ACC112 (cell line): ENCODE results near the gene ARMC3.

ENCODE experiments used
- H2AFZ ChIP-seq: fragments of 200-600 bp; sonication (generic); one replicate; pipeline ENCODE4 v1.6.0; 2017; ENCODE audit warnings: antibody characterized with exemption, low read length; ENCODE audit not compliant: unreplicated experiment
- H3K27ac ChIP-seq: fragments of 200-600 bp; sonication (generic); 2 replicates; pipeline ENCODE4 v1.5.1; 2014; ENCODE audit warnings: low read depth, mild to moderate bottlenecking, antibody characterized with exemption, low read length, moderate library complexity
- H3K27me3 ChIP-seq: fragments of 200-600 bp; sonication (generic); 2 replicates; pipeline ENCODE4 v1.6.1; 2014; ENCODE audit warnings: mild to moderate bottlenecking, antibody characterized with exemption, low read length, moderate library complexity, mixed read lengths; ENCODE audit not compliant: insufficient read depth
- H3K36me3 ChIP-seq: fragments of 200-600 bp; sonication (generic); 2 replicates; pipeline ENCODE4 v1.6.1; 2016; ENCODE audit warnings: mild to moderate bottlenecking, antibody characterized with exemption, low read length, moderate library complexity, mixed read lengths; ENCODE audit not compliant: insufficient read depth
- H3K4me1 ChIP-seq: fragments of 200-600 bp; sonication (generic); one replicate; pipeline ENCODE4 v1.6.1; 2016; ENCODE audit warnings: low read length, mixed read lengths; ENCODE audit not compliant: insufficient read depth, unreplicated experiment, control insufficient read depth
- H3K4me3 ChIP-seq: fragments of 200-600 bp; sonication (generic); 2 replicates; pipeline ENCODE4 v1.5.1; 2014; ENCODE audit warnings: mild to moderate bottlenecking, low read depth, low read length
- H3K79me2 ChIP-seq: fragments of 200-600 bp; sonication (generic); one replicate; pipeline ENCODE4 v1.6.0; 2016; ENCODE audit warnings: low read length; ENCODE audit not compliant: control insufficient read depth, unreplicated experiment, insufficient read depth

Gene ARMC3

GRCh38 chr10:23047201-23048050 lies 119.6 kb downstream of the ARMC3 start:
- H3K4me3 ChIP-seq: no peak overlapping the region
- no peaks in the 10 kb centered on the region for H3K79me2 ChIP-seq
- H2AFZ ChIP-seq: no peak overlapping the region
- H3K27me3 ChIP-seq: peaks cover 29% of the 10 kb centered on the region
- no peaks in the 10 kb centered on the region for H3K36me3 ChIP-seq
- no peak overlapping the region for H3K27ac ChIP-seq
- no peaks in the 10 kb centered on the region for H3K4me1 ChIP-seq

DNA sequence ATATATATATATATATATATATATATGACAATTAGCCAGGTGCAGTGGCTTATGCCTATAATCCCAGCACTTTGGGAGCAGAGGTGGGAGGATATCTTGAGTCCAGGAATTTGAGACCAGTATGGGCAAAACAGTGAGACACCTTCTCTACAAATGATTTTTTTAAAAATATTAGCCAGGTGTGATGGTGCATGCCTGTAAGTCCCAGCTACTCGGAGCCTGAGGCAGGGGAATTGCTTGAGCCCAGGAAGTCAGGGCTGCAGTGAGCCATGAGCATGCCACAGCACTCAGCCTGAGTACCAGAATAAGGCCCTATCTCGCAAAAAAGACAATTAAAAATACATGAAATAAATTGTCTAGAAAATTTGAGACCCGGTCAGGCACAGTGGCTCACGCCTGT lies 120.3 kb downstream of the ARMC3 start:
- H3K27ac ChIP-seq: no peak overlapping the region
- peaks cover 23% of the 10 kb centered on the region for H3K27me3 ChIP-seq
- no peaks in the 10 kb centered on the region for H3K4me1 ChIP-seq
- H3K4me3 ChIP-seq: no peak overlapping the region
- H3K36me3 ChIP-seq: no peaks in the 10 kb centered on the region
- H3K79me2 ChIP-seq: no peaks in the 10 kb centered on the region
- H2AFZ ChIP-seq: no peak overlapping the region

GRCh38 chr10:23051278-23051677 lies 123.4 kb downstream of the ARMC3 start:
- Histone ChIP-seq H3K27me3 (peaks cover 18% of the 10 kb centered on the region; the same call in 1 of the 2 replicates), H3K79me2 (no peaks in the 10 kb centered on the region), H3K36me3 (no peaks in the 10 kb centered on the region), H3K4me1 (no peaks in the 10 kb centered on the region), H2AFZ (no peak overlapping the region), H3K27ac (no peak overlapping the region), H3K4me3 (no peak overlapping the region)

DNA sequence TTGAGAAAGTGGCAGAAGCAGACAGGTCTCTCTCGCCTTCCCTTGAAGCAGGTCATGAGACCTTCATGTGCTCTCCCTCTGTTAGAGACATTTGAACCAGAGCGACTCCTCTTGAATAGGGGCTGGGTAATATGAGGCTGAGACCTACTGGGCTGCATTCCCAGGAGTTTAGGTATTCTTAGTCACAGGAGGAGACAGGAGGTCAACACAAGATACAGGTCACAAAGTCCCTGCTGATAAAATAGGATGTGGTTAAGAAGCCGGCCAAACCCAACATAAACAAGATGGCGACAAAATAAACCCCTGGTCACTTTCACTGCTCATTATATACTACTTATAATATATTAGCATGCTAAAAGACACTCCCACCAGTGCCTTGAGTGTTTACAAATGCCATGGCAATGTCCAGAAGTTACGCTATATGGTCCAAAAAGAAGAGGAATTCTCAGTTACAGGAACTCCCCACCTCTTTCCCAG lies 124.0 kb downstream of the ARMC3 start:
- H3K36me3 ChIP-seq: no peaks in the 10 kb centered on the region
- no peak overlapping the region for H3K4me3 ChIP-seq
- no peak overlapping the region for H2AFZ ChIP-seq
- no peaks in the 10 kb centered on the region for H3K4me1 ChIP-seq
- no peaks in the 10 kb centered on the region for H3K79me2 ChIP-seq
- no peak overlapping the region for H3K27ac ChIP-seq
- H3K27me3 ChIP-seq: peaks cover 19% of the 10 kb centered on the region; the same call in 1 of the 2 replicates

- H2AFZ ChIP-seq: no peak overlapping the region
- peaks cover 26% of the 10 kb centered on the region for H3K27me3 ChIP-seq
- H3K4me3 ChIP-seq: no peak overlapping the region
- no peak overlapping the region for H3K27ac ChIP-seq
- no peaks in the 10 kb centered on the region for H3K79me2 ChIP-seq
- H3K4me1 ChIP-seq: no peaks in the 10 kb centered on the region
- H3K36me3 ChIP-seq: no peaks in the 10 kb centered on the region
Observed at GRCh38 chr10:23053036-23053435, 125.2 kb downstream of the ARMC3 start.

GRCh38 chr10:23055424-23056185 lies 127.8 kb downstream of the ARMC3 start:
- peaks cover 42% of the 10 kb centered on the region for H3K27me3 ChIP-seq
- H3K4me3 ChIP-seq: no peak overlapping the region
- no peaks in the 10 kb centered on the region for H3K4me1 ChIP-seq
- no peak overlapping the region for H3K27ac ChIP-seq
- no peak overlapping the region for H2AFZ ChIP-seq
- H3K36me3 ChIP-seq: no peaks in the 10 kb centered on the region
- no peaks in the 10 kb centered on the region for H3K79me2 ChIP-seq

DNA sequence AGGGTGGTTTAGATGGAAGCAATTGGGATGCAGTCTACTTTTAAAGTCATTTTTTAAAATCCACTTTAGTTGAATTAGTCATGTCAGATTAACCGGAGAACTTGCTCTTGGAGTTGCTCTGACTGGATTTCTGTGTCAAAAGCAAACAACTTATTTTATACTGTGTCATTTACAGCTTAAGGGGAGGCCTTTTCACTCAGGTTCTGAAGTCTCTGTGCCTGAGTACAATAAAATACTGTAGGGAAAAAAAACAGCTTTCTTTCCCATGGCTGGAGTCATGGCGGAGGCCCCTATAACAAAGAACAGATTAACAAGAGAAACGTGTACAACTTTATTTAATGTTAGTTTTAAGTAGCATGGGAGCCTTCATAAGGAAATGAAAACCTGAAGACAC lies 128.3 kb downstream of the ARMC3 start:
- H2AFZ ChIP-seq: no peak overlapping the region

GRCh38 chr10:23058366-23058765 lies 130.5 kb downstream of the ARMC3 start:
- H2AFZ ChIP-seq: no peak overlapping the region
- H3K4me1 ChIP-seq: no peaks in the 10 kb centered on the region
- peaks cover 48% of the 10 kb centered on the region for H3K27me3 ChIP-seq
- no peak overlapping the region for H3K4me3 ChIP-seq
- H3K27ac ChIP-seq: no peak overlapping the region
- H3K79me2 ChIP-seq: no peaks in the 10 kb centered on the region
- no peaks in the 10 kb centered on the region for H3K36me3 ChIP-seq

More for the DNA sequence above, 128.3 kb downstream of the ARMC3 start:
- H3K36me3 ChIP-seq: no peaks in the 10 kb centered on the region
- no peaks in the 10 kb centered on the region for H3K79me2 ChIP-seq
- H3K4me1 ChIP-seq: no peaks in the 10 kb centered on the region
- no peak overlapping the region for H3K27ac ChIP-seq
- H3K4me3 ChIP-seq: no peak overlapping the region
- peaks cover 47% of the 10 kb centered on the region for H3K27me3 ChIP-seq

DNA sequence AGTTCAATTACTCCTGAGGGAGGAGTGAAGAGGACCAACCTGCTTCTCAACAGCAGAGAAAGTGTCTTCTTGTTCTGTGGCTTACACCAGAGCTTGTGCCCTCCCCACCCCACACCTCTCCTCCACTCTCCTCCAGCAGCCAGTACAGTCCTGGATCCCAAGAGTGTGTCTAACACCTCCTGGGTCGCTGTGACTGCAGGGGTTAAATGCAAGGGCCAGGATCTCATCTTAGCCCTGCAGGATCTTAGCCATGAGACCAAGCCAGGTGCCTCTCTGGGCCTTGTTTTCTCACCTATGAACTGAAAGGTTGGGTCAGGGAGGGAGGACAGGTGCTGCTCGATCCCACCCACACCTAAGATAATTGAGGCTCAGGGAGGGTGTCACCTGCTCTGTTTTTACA lies 133.1 kb downstream of the ARMC3 start:
- peaks cover 3% of the 10 kb centered on the region for H3K4me1 ChIP-seq
- no peaks in the 10 kb centered on the region for H3K79me2 ChIP-seq
- H3K4me3 ChIP-seq: no peak overlapping the region
- peaks cover 42% of the 10 kb centered on the region for H3K27me3 ChIP-seq
- H3K36me3 ChIP-seq: no peaks in the 10 kb centered on the region
- no peak overlapping the region for H3K27ac ChIP-seq
- no peak overlapping the region for H2AFZ ChIP-seq

GRCh38 chr10:23063045-23063972 lies 135.5 kb downstream of the ARMC3 start:
- no peaks in the 10 kb centered on the region for H3K36me3 ChIP-seq
- peaks cover 23% of the 10 kb centered on the region for H3K27me3 ChIP-seq
- no peak overlapping the region for H2AFZ ChIP-seq

More at GRCh38 chr10:23063045-23063972, 135.5 kb downstream of the ARMC3 start:
- Histone ChIP-seq H3K79me2 (no peaks in the 10 kb centered on the region), H3K4me1 (peaks cover 5% of the 10 kb centered on the region), H3K4me3 (peak overlapping the region; percentile 29; the same call in 1 of the 2 replicates), H3K27ac (no peak overlapping the region)
